Esophagus squamous epithelium (tissue), 5 donors: ENCODE results near the gene HLF. TPM values are rescaled to one million over a fixed set of nuclear protein-coding genes. Genes with fewer than 3 reads are reported as not detected.

ENCODE experiments used
- DNase-seq: peaks from one replicate; lab custom pipeline; 2025; lab: John Stamatoyannopoulos, UW
- H3K27ac ChIP-seq, 4 donors: fragments of 200-600 bp; sonication (generic); one replicate each; pipeline ENCODE4 v1.5.1; 2016 to 2019; ENCODE audit warnings: mild to moderate bottlenecking in 1 of 4
- H3K27me3 ChIP-seq, 4 donors: fragments of 200-600 bp; sonication (generic); 1 replicate in 3 of 4; 2 replicates in 1 of 4; pipeline versions ENCODE4 v1.5.1 to v1.6.0; 2017 to 2021; ENCODE audit warnings: antibody characterized with exemption in 1 of 4
- H3K36me3 ChIP-seq, 3 donors: fragments of 200-600 bp; sonication (generic); one replicate each; pipeline ENCODE4 v1.5.1; 2016 to 2019
- H3K4me1 ChIP-seq, 3 donors: fragments of 200-600 bp; sonication (generic); one replicate each; pipeline ENCODE4 v1.5.1; 2017 to 2019
- H3K4me3 ChIP-seq, 4 donors: fragments of 200-600 bp; sonication (generic); 1 replicate in 3 of 4; 2 replicates in 1 of 4; pipeline ENCODE4 v1.5.1; 2016 to 2019; ENCODE audit warnings: mild to moderate bottlenecking in 2 of 4, moderate library complexity in 1 of 4
- H3K9me3 ChIP-seq, 3 donors: fragments of 200-600 bp; sonication (generic); one replicate each; pipeline ENCODE4 v1.5.1; 2016 to 2019
- POLR2A ChIP-seq, 4 donors: fragments of 450-650 bp; IDR thresholded peaks; one replicate each; pipeline ENCODE4 v1.6.1; 2017; ENCODE audit warnings: antibody characterized with exemption in 4 of 4, mild to moderate bottlenecking in 4 of 4, moderate library complexity in 3 of 4
- WGBS, 2 donors: methylation state at CpG; one replicate each; pipeline ENCODE4 v1.1.5; 2018; 5-methylcytosine and 5-hydroxymethylcytosine counted together
- intact Hi-C: fragments of 100-400 bp; cut with DNase I; formaldehyde crosslinking; loops from one replicate; pipeline ENCODE4 v1.15.0; 2022
- total RNA-seq, 4 donors: library from RNA; depleted of rRNA; stranded (reverse); fragments of >200 nt; gene quantifications; one replicate each; pipeline ENCODE4 v1.1.0, GENCODE V29; 2016
- TF ChIP-seq, protein P1 (sequence below), 6 experiments: fragments of 450-650 bp in 4 of 6; fragments of 200-600 bp in 2 of 6; sonication (generic) in 2 of 6; IDR thresholded peaks; one replicate each; pipeline ENCODE4 v1.5.1; 2016 to 2019; ENCODE audit warnings: antibody characterized with exemption in 6 of 6, mild to moderate bottlenecking in 4 of 6, moderate library complexity in 4 of 6
- donor health status: DM: yes; HTN: yes; CAD: no.

Gene HLF
- total RNA-seq, 4 donors from 2014 or later = 7.7 to 55.1 (median 22.8) TPM

DNA sequence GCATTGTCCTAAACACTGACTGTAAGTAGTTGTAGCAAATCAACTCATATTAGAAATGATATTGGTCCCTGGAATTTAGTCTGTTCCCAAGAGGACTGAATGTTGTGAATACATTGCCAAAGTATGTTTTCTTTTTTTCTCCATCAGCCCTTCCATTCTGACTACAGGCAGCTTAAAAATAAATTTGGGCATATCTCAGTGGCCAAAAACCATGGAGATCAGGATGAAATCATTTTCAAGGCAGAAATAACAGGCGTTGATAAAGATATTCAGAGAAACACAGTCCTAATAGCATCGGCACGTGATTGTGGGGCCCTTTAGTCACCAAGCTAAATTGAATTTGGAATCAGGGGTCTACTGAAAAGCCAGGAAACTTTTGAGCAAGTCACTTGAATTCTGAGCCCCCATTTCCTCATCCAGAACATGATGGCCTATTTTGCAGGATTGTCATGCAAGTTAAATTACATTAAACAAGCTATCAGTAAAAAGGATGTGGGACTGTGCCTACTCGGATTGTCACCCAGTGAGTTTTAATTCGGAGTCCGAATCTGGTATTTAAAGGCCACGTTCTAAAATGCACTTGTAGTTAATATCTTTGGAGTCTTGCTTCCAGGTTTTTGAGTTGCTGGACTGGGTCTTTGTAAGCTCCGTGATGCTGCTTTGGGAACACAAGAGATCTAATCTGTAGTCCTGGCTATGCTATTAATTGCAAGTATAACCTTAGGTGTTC lies 17.1 kb downstream of the HLF start:
- DNase-seq = no peak
- Histone ChIP-seq H3K4me3 (no peak overlapping the region), H3K4me1 (peaks cover 22 to 96% (median 65%) of the 10 kb centered on the region in 3 donors), H3K9me3 (no peaks in the 10 kb centered on the region), H3K36me3 (peaks cover 0 to 30% (median 5%) of the 10 kb centered on the region in 3 donors), H3K27me3 (no peaks in the 10 kb centered on the region), H3K27ac (peak overlapping the region; percentile 24 to 88 (median 76))
- intact Hi-C loops = no loop called here
- 62 to 81% methylated on average over 8 of the region's 8 CpGs for WGBS, 2 donors
- TF ChIP-seq, protein P1, sequence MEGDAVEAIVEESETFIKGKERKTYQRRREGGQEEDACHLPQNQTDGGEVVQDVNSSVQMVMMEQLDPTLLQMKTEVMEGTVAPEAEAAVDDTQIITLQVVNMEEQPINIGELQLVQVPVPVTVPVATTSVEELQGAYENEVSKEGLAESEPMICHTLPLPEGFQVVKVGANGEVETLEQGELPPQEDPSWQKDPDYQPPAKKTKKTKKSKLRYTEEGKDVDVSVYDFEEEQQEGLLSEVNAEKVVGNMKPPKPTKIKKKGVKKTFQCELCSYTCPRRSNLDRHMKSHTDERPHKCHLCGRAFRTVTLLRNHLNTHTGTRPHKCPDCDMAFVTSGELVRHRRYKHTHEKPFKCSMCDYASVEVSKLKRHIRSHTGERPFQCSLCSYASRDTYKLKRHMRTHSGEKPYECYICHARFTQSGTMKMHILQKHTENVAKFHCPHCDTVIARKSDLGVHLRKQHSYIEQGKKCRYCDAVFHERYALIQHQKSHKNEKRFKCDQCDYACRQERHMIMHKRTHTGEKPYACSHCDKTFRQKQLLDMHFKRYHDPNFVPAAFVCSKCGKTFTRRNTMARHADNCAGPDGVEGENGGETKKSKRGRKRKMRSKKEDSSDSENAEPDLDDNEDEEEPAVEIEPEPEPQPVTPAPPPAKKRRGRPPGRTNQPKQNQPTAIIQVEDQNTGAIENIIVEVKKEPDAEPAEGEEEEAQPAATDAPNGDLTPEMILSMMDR (IDR thresholded peaks at IDR 0.05) = no peak
- TF ChIP-seq POLR2A (IDR thresholded peaks at IDR 0.05) = no peak

DNA sequence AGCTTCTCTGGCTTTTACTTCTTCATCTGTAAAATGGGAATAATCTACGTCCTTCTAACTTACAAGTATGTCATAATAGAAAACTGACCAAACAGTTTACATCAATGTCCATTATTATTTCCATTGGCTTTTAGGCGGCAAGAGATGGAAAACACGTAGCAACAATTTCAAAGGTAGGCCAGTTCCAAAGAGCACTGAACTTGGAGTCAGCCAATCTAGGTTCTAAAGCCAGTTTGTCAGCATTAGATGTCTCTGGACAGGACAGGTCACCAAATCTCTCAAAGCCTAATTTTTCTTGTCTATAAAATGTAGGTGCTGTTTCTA lies 17.6 kb downstream of the HLF start:
- Histone ChIP-seq H3K27me3 (no peaks in the 10 kb centered on the region), H3K36me3 (peaks cover 0 to 30% (median 5%) of the 10 kb centered on the region in 3 donors), H3K27ac (peak overlapping the region; percentile 24 to 88 (median 76)), H3K9me3 (no peaks in the 10 kb centered on the region), H3K4me1 (peaks cover 22 to 96% (median 65%) of the 10 kb centered on the region in 3 donors), H3K4me3 (no peak overlapping the region)
- DNase-seq = no peak
- TF ChIP-seq, protein P1 (IDR thresholded peaks at IDR 0.05) = no peak
- no peak for TF ChIP-seq POLR2A (IDR thresholded peaks at IDR 0.05)
- intact Hi-C loops = no loop called here
- WGBS, 2 donors = 89 to 95% methylated on average over 3 of the region's 3 CpGs

DNA sequence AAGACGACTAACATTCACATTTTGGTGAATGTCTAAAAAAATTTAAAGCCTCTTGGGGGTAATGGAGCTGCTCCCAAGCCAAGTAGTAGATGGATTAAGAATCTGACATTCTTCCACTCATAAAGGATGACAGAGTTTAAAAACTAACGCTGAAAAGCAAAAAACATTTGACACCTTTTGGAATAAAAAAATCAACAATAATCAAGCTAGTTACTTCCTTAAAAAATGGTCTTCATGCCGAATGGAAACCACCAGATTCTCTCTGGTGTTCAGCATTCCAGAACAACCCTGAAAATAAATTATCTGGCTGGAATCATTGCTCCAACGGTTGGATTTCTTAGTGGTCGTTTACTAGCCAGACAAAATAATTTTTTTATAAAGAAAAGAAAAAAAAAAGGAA lies 18.0 kb downstream of the HLF start:
- Histone ChIP-seq H3K4me3 (no peak overlapping the region), H3K27ac (peak overlapping the region; percentile 66 to 93 (median 87)), H3K9me3 (no peaks in the 10 kb centered on the region), H3K36me3 (peaks cover 0 to 30% (median 5%) of the 10 kb centered on the region in 3 donors), H3K27me3 (no peaks in the 10 kb centered on the region), H3K4me1 (peaks cover 22 to 96% (median 63%) of the 10 kb centered on the region in 3 donors)
- WGBS, 2 donors = 31 to 37% methylated on average over 5 of the region's 5 CpGs
- DNase-seq = no peak
- TF ChIP-seq, protein P1 (IDR thresholded peaks at IDR 0.05) = no peak
- TF ChIP-seq POLR2A (IDR thresholded peaks at IDR 0.05) = no peak
- intact Hi-C loops = no loop called here

DNA sequence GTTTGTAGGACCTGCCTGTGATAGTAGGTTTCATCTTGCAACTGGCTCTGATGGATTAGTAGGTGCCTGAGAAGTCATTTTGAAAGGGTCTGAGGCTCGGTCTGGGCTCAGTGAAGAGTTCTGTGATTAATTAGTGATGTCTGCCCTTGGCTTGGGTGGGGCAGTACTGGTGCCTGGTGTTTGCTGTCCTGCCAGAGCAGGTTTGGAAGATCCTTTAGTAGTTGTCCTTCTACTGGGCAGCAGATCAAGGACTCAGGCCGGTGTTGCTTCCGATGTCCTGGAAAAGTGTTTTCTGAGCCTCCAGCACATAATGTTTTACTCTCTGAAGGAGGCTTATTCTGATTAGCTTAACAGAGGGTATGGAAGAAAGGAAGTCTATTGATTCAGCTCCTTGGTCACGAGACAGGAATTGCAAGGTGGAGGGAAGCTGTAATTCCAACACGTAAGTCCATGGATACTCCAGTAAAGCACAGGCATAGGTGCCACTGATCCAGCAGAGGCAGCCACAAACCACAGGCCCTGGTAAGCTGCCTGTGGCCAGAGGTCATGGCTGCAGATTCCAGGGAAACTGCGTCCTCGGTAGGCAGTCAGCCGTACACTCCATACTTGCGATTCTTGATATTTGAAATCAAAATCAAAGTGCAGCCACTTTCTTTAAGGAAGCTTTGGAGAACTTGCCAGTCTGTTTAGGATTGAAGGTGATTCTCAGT lies 18.7 kb downstream of the HLF start:
- 63 to 71% methylated on average over 5 to 6 of the region's 9 CpGs for WGBS, 2 donors
- TF ChIP-seq POLR2A (IDR thresholded peaks at IDR 0.05) = no peak
- TF ChIP-seq, protein P1 (IDR thresholded peaks at IDR 0.05) = no peak
- no peaks in the 10 kb centered on the region for H3K27me3 ChIP-seq
- H3K9me3 ChIP-seq = no peaks in the 10 kb centered on the region
- peaks cover 0 to 35% (median 5%) of the 10 kb centered on the region in 3 donors for H3K36me3 ChIP-seq
- H3K4me1 ChIP-seq = peaks cover 22 to 95% (median 57%) of the 10 kb centered on the region in 3 donors
- intact Hi-C loops = no loop called here
- no peak for DNase-seq
- peak overlapping the region; percentile 66 to 93 (median 87) for H3K27ac ChIP-seq
- H3K4me3 ChIP-seq = peak overlapping the region in 1 of 4 donors; percentile 15
